ENCODE data around the gene EIF3I. TPM values are rescaled to one million over a fixed set of nuclear protein-coding genes. Genes with fewer than 3 reads are reported as not detected.
A peak's percentile ranks its signal among the peaks of the same experiment; 100 is the strongest.

The EIF3I gene
- polyA plus RNA-seq, 1 experiment = 478 TPM

GRCh38 chr1:32182060-32182459 is 40.1 kb upstream of the EIF3I start:
- Histone ChIP-seq H3K4me3 (ENCODE audit: low read depth, low read length) (peak overlapping the region; percentile 66), H3K27me3 (ENCODE audit: control insufficient read depth, insufficient read depth, low read length) (no peaks in the 10 kb centered on the region), H3K36me3 (ENCODE audit: control insufficient read depth, insufficient read depth, low read length) (peaks cover 12% of the 10 kb centered on the region)
- no peak for TF ChIP-seq CTCF (IDR thresholded peaks at IDR 0.05; ENCODE audit: insufficient read depth, low read depth, low read length)
- DNase-seq (ENCODE audit: low read depth) = no peak
- ChIA-PET CTCF (no interaction called here), POLR2A (interaction anchor here (0.6 to 0.7 kb wide), 4 partner anchors 31 to 590 kb away, joined by 3 to 11 read pairs (median 5); no protein-coding TSS in a partner anchor)

- no peak for DNase-seq (ENCODE audit: low read depth)
- ChIA-PET CTCF (interaction anchor here (0.7 kb wide), 1 partner anchor 62 kb away, joined by 3 read pairs; the partner anchor contains the start of gene FAM167B), POLR2A (no interaction called here)
- Histone ChIP-seq H3K4me3 (ENCODE audit: low read depth, low read length) (no peak overlapping the region), H3K27me3 (ENCODE audit: control insufficient read depth, insufficient read depth, low read length) (no peaks in the 10 kb centered on the region), H3K36me3 (ENCODE audit: control insufficient read depth, insufficient read depth, low read length) (peaks cover 25% of the 10 kb centered on the region)
- no peak for TF ChIP-seq CTCF (IDR thresholded peaks at IDR 0.05; ENCODE audit: insufficient read depth, low read depth, low read length)
Measured at GRCh38 chr1:32184650-32185049, 37.6 kb upstream of the EIF3I start.

- ChIA-PET CTCF (interaction anchor here (0.6 kb wide), 1 partner anchor 1031 kb away, joined by 3 read pairs; no protein-coding TSS in a partner anchor), POLR2A (interaction anchor here (0.6 kb wide), 1 partner anchor 140 kb away, joined by 4 read pairs; no protein-coding TSS in a partner anchor)
- no peak for DNase-seq (ENCODE audit: low read depth)
- TF ChIP-seq CTCF (IDR thresholded peaks at IDR 0.05; ENCODE audit: insufficient read depth, low read depth, low read length) = no peak
- H3K27me3 ChIP-seq (ENCODE audit: control insufficient read depth, insufficient read depth, low read length) = no peaks in the 10 kb centered on the region
- no peak overlapping the region for H3K4me3 ChIP-seq (ENCODE audit: low read depth, low read length)
- peaks cover 36% of the 10 kb centered on the region for H3K36me3 ChIP-seq (ENCODE audit: control insufficient read depth, insufficient read depth, low read length)
Measured at GRCh38 chr1:32186077-32186476, 36.1 kb upstream of the EIF3I start.

GRCh38 chr1:32186491-32186890 is 35.7 kb upstream of the EIF3I start:
- TF ChIP-seq CTCF (IDR thresholded peaks at IDR 0.05; ENCODE audit: insufficient read depth, low read depth, low read length) = no peak
- H3K36me3 ChIP-seq (ENCODE audit: control insufficient read depth, insufficient read depth, low read length) = peaks cover 40% of the 10 kb centered on the region
- DNase-seq (ENCODE audit: low read depth) = no peak
- no peaks in the 10 kb centered on the region for H3K27me3 ChIP-seq (ENCODE audit: control insufficient read depth, insufficient read depth, low read length)
- ChIA-PET POLR2A (interaction anchor here (0.6 kb wide), 1 partner anchor 140 kb away, joined by 4 read pairs; no protein-coding TSS in a partner anchor), CTCF (no interaction called here)
- no peak overlapping the region for H3K4me3 ChIP-seq (ENCODE audit: low read depth, low read length)

GRCh38 chr1:32187850-32188249 is 34.4 kb upstream of the EIF3I start:
- POLR2A ChIA-PET = no interaction called here
- Histone ChIP-seq H3K27me3 (ENCODE audit: control insufficient read depth, insufficient read depth, low read length) (no peaks in the 10 kb centered on the region), H3K36me3 (ENCODE audit: control insufficient read depth, insufficient read depth, low read length) (peaks cover 49% of the 10 kb centered on the region), H3K4me3 (ENCODE audit: low read depth, low read length) (no peak overlapping the region)
- CTCF ChIA-PET = no interaction called here
- no peak for DNase-seq (ENCODE audit: low read depth)
- TF ChIP-seq CTCF (IDR thresholded peaks at IDR 0.05; ENCODE audit: insufficient read depth, low read depth, low read length) = no peak

All from BJ (cell line).